Stimulated activated CD8-positive, alpha-beta memory T cell treated with anti-CD3 and anti-CD28 coated beads, Interleukin-15, amount 100 ng/mL, for 1 hour (primary cell): ENCODE measurements around the gene NTN5.

ENCODE experiments used
- DNase-seq: peaks from one replicate; pipeline ENCODE4 v3.0.0-alpha.2; 2020; ENCODE audit warnings: low read depth

Gene NTN5

GRCh38 chr19:48629599-48630295, 43.1 kb downstream of the NTN5 start:
- no peak for DNase-seq

- no peak for DNase-seq
Measured at GRCh38 chr19:48629297-48629598, 43.6 kb downstream of the NTN5 start.

- DNase-seq, result no peak
Measured at GRCh38 chr19:48628486-48629296, 44.1 kb downstream of the NTN5 start.

GRCh38 chr19:48627865-48628314, 44.9 kb downstream of the NTN5 start:
- DNase-seq, result no peak

GRCh38 chr19:48627201-48627864, 45.5 kb downstream of the NTN5 start:
- no peak for DNase-seq

- no peak for DNase-seq
Measured at GRCh38 chr19:48625891-48626327, 46.9 kb downstream of the NTN5 start.

GRCh38 chr19:48624791-48625723, 47.8 kb downstream of the NTN5 start:
- DNase-seq, result no peak

- DNase-seq, result peak; percentile 86
Measured at GRCh38 chr19:48624067-48624594, 48.7 kb downstream of the NTN5 start.

GRCh38 chr19:48623556-48624066, 49.2 kb downstream of the NTN5 start:
- DNase-seq, result no peak

GRCh38 chr19:48619692-48620585, 52.9 kb downstream of the NTN5 start:
- no peak for DNase-seq

GRCh38 chr19:48618916-48619691, 53.7 kb downstream of the NTN5 start, which contains the start of the genes RPL18 and SPHK2:
Gene RPL18 (minus strand): TSS chr19:48619178. CDS start chr19:48619143, 35 bp downstream.
Gene SPHK2 (plus strand): TSS chr19:48619506. CDS start chr19:48620515, 1,009 bp downstream.
- peak; percentile 91 for DNase-seq

- DNase-seq, result no peak
Measured at GRCh38 chr19:48618278-48618915, 54.4 kb downstream of the NTN5 start.

GRCh38 chr19:48617146-48617937, 55.5 kb downstream of the NTN5 start:
- no peak for DNase-seq

- DNase-seq, result no peak
Measured at GRCh38 chr19:48616491-48617056, 56.2 kb downstream of the NTN5 start.

GRCh38 chr19:48616041-48616436, 56.8 kb downstream of the NTN5 start:
- DNase-seq, result no peak

GRCh38 chr19:48615231-48616040, 57.4 kb downstream of the NTN5 start:
- DNase-seq, result no peak
